HG02571 (cell line): ENCODE results near the gene PEX5L.
"Not testable (repeated sequence)": the region's sequence is repeated elsewhere in the genome, so short reads cannot be mapped to it uniquely, and the experiment has no call there.

Source experiments
- ATAC-seq: cut with Tn5 transposase; IDR thresholded peaks from one replicate; pipeline ENCODE4 v1.9.1; 2021; ENCODE audit warnings: mild to moderate bottlenecking, moderate library complexity; ENCODE audit not compliant: unreplicated experiment

Gene PEX5L

GRCh38 chr3:179794355-179794754 is 242.4 kb downstream of the PEX5L start:
- ATAC-seq, result no peak

- no peak for ATAC-seq
Measured at GRCh38 chr3:179791793-179792192, 244.9 kb downstream of the PEX5L start.

- ATAC-seq, result no peak
Measured at GRCh38 chr3:179788996-179789395, 247.7 kb downstream of the PEX5L start.

GRCh38 chr3:179782841-179783240 is 253.9 kb downstream of the PEX5L start:
- not testable (repeated sequence) for ATAC-seq

GRCh38 chr3:179775416-179776122 is 261.2 kb downstream of the PEX5L start:
- no peak for ATAC-seq

- no peak for ATAC-seq
Measured at GRCh38 chr3:179772297-179772696, 264.4 kb downstream of the PEX5L start.

- ATAC-seq, result no peak
Measured at GRCh38 chr3:179771797-179772196, 264.9 kb downstream of the PEX5L start.

GRCh38 chr3:179769411-179770247 is 267.1 kb downstream of the PEX5L start:
- no peak for ATAC-seq

GRCh38 chr3:179768080-179768479 is 268.7 kb downstream of the PEX5L start:
- no peak for ATAC-seq

GRCh38 chr3:179766416-179767133 is 270.2 kb downstream of the PEX5L start:
- no peak for ATAC-seq

- ATAC-seq, result no peak
Measured at GRCh38 chr3:179765396-179765795, 271.3 kb downstream of the PEX5L start.

- ATAC-seq, result no peak
Measured at GRCh38 chr3:179760944-179761343, 275.8 kb downstream of the PEX5L start.

GRCh38 chr3:179750720-179751328 is 285.9 kb downstream of the PEX5L start:
- no peak for ATAC-seq

- ATAC-seq, result no peak
Measured at GRCh38 chr3:179745716-179746115, 291.0 kb downstream of the PEX5L start.

- ATAC-seq, result no peak
Measured at GRCh38 chr3:179745079-179745478, 291.7 kb downstream of the PEX5L start.
